Uterus (tissue), 4 donors: ENCODE data around the gene MXD4. TPM values are rescaled to one million over a fixed set of nuclear protein-coding genes. Genes with fewer than 3 reads are reported as not detected.

Experiments
- DNase-seq, 2 donors: peaks; one replicate each; pipeline ENCODE4 v3.0.0-alpha.2; 2019 to 2020
- H3K27ac ChIP-seq, 2 donors: fragments of 200-600 bp; sonication (generic); 1 replicate in 1 of 2; 2 replicates in 1 of 2; pipeline ENCODE4 v1.5.1; 2016 to 2018
- H3K27me3 ChIP-seq, 2 donors: fragments of 200-600 bp; sonication (generic); one replicate each; pipeline ENCODE4 v1.5.1; 2018 to 2019; ENCODE audit warnings: control low read depth in 1 of 2
- H3K36me3 ChIP-seq, 2 donors: fragments of 200-600 bp; sonication (generic); one replicate each; pipeline ENCODE4 v1.5.1; 2019; ENCODE audit warnings: control low read depth in 1 of 2
- H3K4me1 ChIP-seq, 2 donors: fragments of 200-600 bp; sonication (generic); one replicate each; pipeline ENCODE4 v1.5.1; 2018 to 2019; ENCODE audit warnings: control low read depth in 1 of 2
- H3K4me3 ChIP-seq, 2 donors: fragments of 200-600 bp; sonication (generic); 1 replicate in 1 of 2; 2 replicates in 1 of 2; pipeline ENCODE4 v1.5.1; 2018 to 2019; ENCODE audit warnings: mild to moderate bottlenecking in 1 of 2
- H3K9me3 ChIP-seq, 2 donors: fragments of 200-600 bp; sonication (generic); one replicate each; pipeline ENCODE4 v1.5.1; 2019; ENCODE audit warnings: control low read depth in 1 of 2
- CTCF ChIP-seq, 4 experiments: fragments of 200-600 bp in 2 of 4; fragments of 450-650 bp in 2 of 4; sonication (generic) in 2 of 4; IDR thresholded peaks; one replicate each; pipeline ENCODE4 v1.5.1; 2016 to 2019; ENCODE audit warnings: antibody characterized with exemption in 4 of 4, mild to moderate bottlenecking in 2 of 4, moderate library complexity in 1 of 4
- POLR2A ChIP-seq, 2 donors: fragments of 450-650 bp; IDR thresholded peaks; one replicate each; pipeline ENCODE4 v1.6.1; 2016; ENCODE audit warnings: antibody characterized with exemption in 2 of 2, mild to moderate bottlenecking in 1 of 2, moderate library complexity in 1 of 2
- intact Hi-C: fragments of 100-400 bp; cut with DNase I; formaldehyde crosslinking; loops from one replicate; pipeline ENCODE4 v1.15.1; 2023; ENCODE audit warnings: low total_unique reads
- total RNA-seq, 4 donors: library from RNA; depleted of rRNA in 3 of 4; stranded (reverse); fragments of >200 nt in 3 of 4; gene quantifications; one replicate each; pipeline versions ENCODE4 v1.1.0 to v1.2.4, GENCODE V29; 2014 to 2023
- donor health status: DM: yes; HTN: yes; CAD: no.

The MXD4 gene
- total RNA-seq, 4 donors from 2014 or later = 15.4 to 53.1 (median 31.8) TPM

- no peak overlapping the region for H3K27ac ChIP-seq
- H3K4me3 ChIP-seq = no peak overlapping the region
- TF ChIP-seq CTCF (IDR thresholded peaks at IDR 0.05) (no peak), POLR2A (IDR thresholded peaks at IDR 0.05) (no peak)
- no peaks in the 10 kb centered on the region for H3K36me3 ChIP-seq
- DNase-seq = no peak
- no peaks in the 10 kb centered on the region for H3K27me3 ChIP-seq
- no peaks in the 10 kb centered on the region for H3K9me3 ChIP-seq
- H3K4me1 ChIP-seq = peaks cover 0 to 5% of the 10 kb centered on the region in 2 donors
- intact Hi-C loops = no loop called here
These were observed 9.5 kb upstream of the MXD4 start for GRCh38 chr4:2271279-2272025.

GRCh38 chr4:2270341-2271165, 8.6 kb upstream of the MXD4 start:
- no peak overlapping the region for H3K27ac ChIP-seq
- H3K9me3 ChIP-seq = no peaks in the 10 kb centered on the region
- intact Hi-C loops = no loop called here
- H3K4me1 ChIP-seq = peaks cover 0 to 11% of the 10 kb centered on the region in 2 donors
- DNase-seq = no peak
- no peak for TF ChIP-seq POLR2A (IDR thresholded peaks at IDR 0.05)
- no peak for TF ChIP-seq CTCF (IDR thresholded peaks at IDR 0.05)
- no peak overlapping the region for H3K4me3 ChIP-seq
- H3K27me3 ChIP-seq = no peaks in the 10 kb centered on the region
- H3K36me3 ChIP-seq = no peaks in the 10 kb centered on the region

- no peak for DNase-seq
- intact Hi-C loops = loop anchor here (10.0 kb wide), 1 partner anchor 135 kb away; no protein-coding TSS in a partner anchor
- H3K36me3 ChIP-seq = no peaks in the 10 kb centered on the region
These were observed 7.8 kb upstream of the MXD4 start for GRCh38 chr4:2269618-2270163.

GRCh38 chr4:2269206-2269531, 7.3 kb upstream of the MXD4 start:
- TF ChIP-seq CTCF (IDR thresholded peaks at IDR 0.05) = no peak
- no peak for TF ChIP-seq POLR2A (IDR thresholded peaks at IDR 0.05)
- H3K9me3 ChIP-seq = no peaks in the 10 kb centered on the region
- H3K36me3 ChIP-seq = no peaks in the 10 kb centered on the region
- H3K4me3 ChIP-seq = no peak overlapping the region
- intact Hi-C loops = loop anchor here (10.0 kb wide), 1 partner anchor 136 kb away; no protein-coding TSS in a partner anchor
- no peak for DNase-seq
- H3K4me1 ChIP-seq = peaks cover 0 to 11% of the 10 kb centered on the region in 2 donors
- H3K27ac ChIP-seq = no peak overlapping the region
- H3K27me3 ChIP-seq = no peaks in the 10 kb centered on the region

More at GRCh38 chr4:2269618-2270163, 7.8 kb upstream of the MXD4 start:
- no peak overlapping the region for H3K27ac ChIP-seq
- peaks cover 0 to 11% of the 10 kb centered on the region in 2 donors for H3K4me1 ChIP-seq
- no peak overlapping the region for H3K4me3 ChIP-seq
- TF ChIP-seq POLR2A (IDR thresholded peaks at IDR 0.05) (no peak), CTCF (IDR thresholded peaks at IDR 0.05) (no peak)
- H3K27me3 ChIP-seq = no peaks in the 10 kb centered on the region
- H3K9me3 ChIP-seq = no peaks in the 10 kb centered on the region
